PC-3 (cell line): Measurements from ENCODE around the gene MAMLD1. TPM values are rescaled to one million over a fixed set of nuclear protein-coding genes. Genes with fewer than 3 reads are reported as not detected.

Experiments used
- ATAC-seq: fragments of 200-7000 bp; cut with Tn5 transposase; 2 replicates; pipeline ENCODE4 v1.9.1; 2020; ENCODE audit warnings: mild to moderate bottlenecking, moderate library complexity
- BruUV-seq: library from RNA; stranded (reverse); fragments of 400-500 nt; replicated peaks from 2 replicates; lab custom pipeline; 2021; lab: Mats Ljungman, UMichigan
- CTCF ChIA-PET: fragments of 300-600 bp; sonication (Branson Sonifier 250); formaldehyde crosslinking; loops from one replicate; lab custom pipeline; 2022; ENCODE audit warnings: antibody characterized with exemption; lab: Charles Lee
- POLR2A ChIA-PET: fragments of 300-600 bp; sonication (Branson Sonifier 250); formaldehyde crosslinking; loops from one replicate; lab custom pipeline; 2022; ENCODE audit warnings: antibody characterized with exemption; ENCODE audit not compliant: unreplicated experiment; lab: Charles Lee
- DNase-seq: peaks from one replicate; pipeline ENCODE4 v3.0.0-alpha.2; 2015
- H2AFZ ChIP-seq: fragments of 300-600 bp; sonication (generic); 2 replicates; pipeline ENCODE4 v1.6.0; 2016; ENCODE audit warnings: antibody characterized with exemption, low read length
- H3F3A ChIP-seq: fragments of 300-600 bp; sonication (generic); one replicate; pipeline ENCODE4 v1.6.0; 2017; ENCODE audit warnings: antibody characterized with exemption, low read length, control low read depth, mild to moderate bottlenecking; ENCODE audit not compliant: unreplicated experiment
- H3K27ac ChIP-seq: fragments of 300-600 bp; sonication (generic); 2 replicates; pipeline ENCODE4 v1.5.1; 2016; ENCODE audit warnings: mild to moderate bottlenecking, low read length
- H3K27me3 ChIP-seq: fragments of 300-600 bp; sonication (generic); 2 replicates; pipeline ENCODE4 v1.6.1; 2016; ENCODE audit warnings: low read length, mixed read lengths
- H3K36me3 ChIP-seq: fragments of 300-600 bp; sonication (generic); 2 replicates; pipeline ENCODE4 v1.6.1; 2016; ENCODE audit warnings: low read depth, mixed run types, low read length, mixed read lengths
- H3K4me1 ChIP-seq: fragments of 300-600 bp; sonication (generic); 2 replicates; pipeline ENCODE4 v1.5.1; 2016; ENCODE audit warnings: low read length; ENCODE audit not compliant: insufficient read depth
- H3K4me2 ChIP-seq: fragments of 300-600 bp; sonication (generic); 2 replicates; pipeline ENCODE4 v1.6.0; 2016; ENCODE audit warnings: low read length
- H3K4me3 ChIP-seq: fragments of 300-600 bp; sonication (generic); 2 replicates; pipeline ENCODE4 v1.5.1; 2016; ENCODE audit warnings: mild to moderate bottlenecking, low read length, mixed read lengths
- H3K79me2 ChIP-seq: fragments of 300-600 bp; sonication (generic); 2 replicates; pipeline ENCODE4 v1.6.1; 2017; ENCODE audit warnings: low read length, mixed read lengths
- H3K9ac ChIP-seq: fragments of 300-600 bp; sonication (generic); 2 replicates; pipeline ENCODE4 v1.6.0; 2016; ENCODE audit warnings: mild to moderate bottlenecking, low read length
- H3K9me2 ChIP-seq: fragments of 300-600 bp; sonication (generic); replicated peaks from 2 replicates; pipeline ENCODE4 v1.6.1; 2016; ENCODE audit warnings: mixed run types, low read length, mixed read lengths
- H3K9me3 ChIP-seq: fragments of 300-600 bp; sonication (generic); 2 replicates; pipeline ENCODE4 v1.6.1; 2016; ENCODE audit warnings: low read length, mixed read lengths
- H4K20me1 ChIP-seq: fragments of 300-600 bp; sonication (generic); 2 replicates; pipeline ENCODE4 v1.6.1; 2016; ENCODE audit warnings: low read length, mixed read lengths
- CTCF ChIP-seq: fragments of 300-600 bp; sonication (generic); conservative IDR thresholded peaks from 2 replicates; pipeline ENCODE4 v1.5.1; 2017; ENCODE audit warnings: antibody characterized with exemption, low read depth, mild to moderate bottlenecking, low read length
- EZH2 ChIP-seq: fragments of 300-600 bp; sonication (generic); IDR thresholded peaks from one replicate; pipeline ENCODE4 v1.6.1; 2017; ENCODE audit warnings: antibody characterized with exemption, mild to moderate bottlenecking, low read length; ENCODE audit not compliant: unreplicated experiment
- EZH2phosphoT487 ChIP-seq: fragments of 300-600 bp; sonication (generic); IDR thresholded peaks from 2 replicates; pipeline ENCODE4 v1.6.1; 2018; ENCODE audit warnings: mild to moderate bottlenecking, antibody characterized with exemption, low read length, borderline replicate concordance
- intact Hi-C: fragments of 100-400 bp; cut with micrococcal nuclease; formaldehyde crosslinking; loops from 2 replicates; pipeline ENCODE4 v1.9.0; 2023
- total RNA-seq: library from RNA; depleted of rRNA; stranded (reverse); fragments of >200 nt; gene quantifications from 2 replicates; pipeline ENCODE4 v1.2.3, GENCODE V29; 2014

Gene MAMLD1
- total RNA-seq, 1 experiment from 2014 or later = 2.8 TPM

GRCh38 chrX:150450519-150451177 lies 87.5 kb downstream of the MAMLD1 start:
- no peak overlapping the region for H3K27ac ChIP-seq
- no peak overlapping the region for H3K9ac ChIP-seq
- no peak overlapping the region for H2AFZ ChIP-seq
- intact Hi-C loops = no loop called here
- ATAC-seq = no peak
- no peaks in the 10 kb centered on the region for H3F3A ChIP-seq
- H3K4me3 ChIP-seq = no peak overlapping the region
- CTCF ChIA-PET = interaction anchor here (0.7 kb wide), 1 partner anchor 28 kb away, joined by 3 read pairs; no protein-coding TSS in a partner anchor
- H3K9me3 ChIP-seq = no peaks in the 10 kb centered on the region
- no peaks in the 10 kb centered on the region; the same call in 1 of the 2 replicates for H3K36me3 ChIP-seq
- no peaks in the 10 kb centered on the region for H4K20me1 ChIP-seq
- no peaks in the 10 kb centered on the region for H3K4me1 ChIP-seq
- H3K9me2 ChIP-seq = no peaks in the 10 kb centered on the region
- no peak overlapping the region for H3K4me2 ChIP-seq
- no peaks in the 10 kb centered on the region for H3K27me3 ChIP-seq
- no peaks in the 10 kb centered on the region for H3K79me2 ChIP-seq
- TF ChIP-seq EZH2 (no peak), EZH2phosphoT487 (no peak), CTCF (no peak)
- POLR2A ChIA-PET = no interaction called here
- no peak for DNase-seq
- no TSS peak for BruUV-seq

- H3K79me2 ChIP-seq = no peaks in the 10 kb centered on the region
- H3K27ac ChIP-seq = no peak overlapping the region
- no peak for TF ChIP-seq EZH2
- intact Hi-C loops = no loop called here
- H3K9me2 ChIP-seq = no peaks in the 10 kb centered on the region
- H3K9ac ChIP-seq = no peak overlapping the region
- H3K4me1 ChIP-seq = peaks cover 6% of the 10 kb centered on the region; the same call in 1 of the 2 replicates
- no peaks in the 10 kb centered on the region; the same call in 1 of the 2 replicates for H3K36me3 ChIP-seq
- DNase-seq (no peak), ATAC-seq (no peak)
- H4K20me1 ChIP-seq = no peaks in the 10 kb centered on the region
- no peak overlapping the region for H3K4me3 ChIP-seq
- no peaks in the 10 kb centered on the region for H3K9me3 ChIP-seq
- H2AFZ ChIP-seq = no peak overlapping the region
- CTCF ChIA-PET = no interaction called here
- no peaks in the 10 kb centered on the region for H3K27me3 ChIP-seq
- POLR2A ChIA-PET = no interaction called here
- no TSS peak for BruUV-seq
- no peaks in the 10 kb centered on the region for H3F3A ChIP-seq
- H3K4me2 ChIP-seq = no peak overlapping the region
Observed at GRCh38 chrX:150451953-150452352, 88.8 kb downstream of the MAMLD1 start.

DNA sequence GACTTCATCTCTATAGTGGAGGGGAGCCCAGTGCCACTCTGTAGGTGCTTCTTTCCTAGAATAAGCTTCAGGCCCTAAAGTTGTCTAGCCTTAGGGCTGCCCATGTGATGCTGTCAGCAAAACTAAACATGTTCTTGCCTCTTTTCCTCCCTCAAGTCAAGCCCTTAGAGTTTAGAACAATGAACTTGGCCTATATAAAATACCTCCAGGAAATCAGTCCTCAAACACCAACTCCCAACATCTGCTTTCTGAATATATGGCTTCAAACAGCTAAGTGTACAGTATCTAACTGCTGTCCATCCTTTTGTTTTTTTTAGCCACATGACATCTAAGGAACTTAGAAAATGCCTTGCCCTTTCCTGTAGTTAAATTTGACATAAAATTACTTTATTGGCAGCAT lies 91.0 kb downstream of the MAMLD1 start:
- ChIA-PET POLR2A (no interaction called here), CTCF (no interaction called here)
- Histone ChIP-seq H3K9me3 (no peaks in the 10 kb centered on the region), H2AFZ (no peak overlapping the region), H3K4me3 (no peak overlapping the region), H3K79me2 (no peaks in the 10 kb centered on the region), H3F3A (no peaks in the 10 kb centered on the region), H3K4me1 (peaks cover 6% of the 10 kb centered on the region; the same call in 1 of the 2 replicates), H3K27ac (no peak overlapping the region), H3K36me3 (no peaks in the 10 kb centered on the region; the same call in 1 of the 2 replicates), H3K4me2 (no peak overlapping the region), H4K20me1 (no peaks in the 10 kb centered on the region), H3K9ac (no peak overlapping the region), H3K9me2 (no peaks in the 10 kb centered on the region), H3K27me3 (no peaks in the 10 kb centered on the region)
- intact Hi-C loops = no loop called here
- ATAC-seq (no peak), DNase-seq (no peak)
- no TSS peak for BruUV-seq
- TF ChIP-seq CTCF = no peak
- no peak for TF ChIP-seq EZH2phosphoT487
- TF ChIP-seq EZH2 = no peak
